GM12874 (cell line): ENCODE data around the gene RXRA.

ENCODE experiments used
- CTCF ChIP-seq: IDR thresholded peaks from 2 replicates; pipeline ENCODE4 v1.5.1; 2011; ENCODE audit warnings: low read depth, mild to moderate bottlenecking, control low read depth, low read length, moderate library complexity; ENCODE audit not compliant: insufficient read depth

The RXRA gene

GRCh38 chr9:134295101-134295745 lies 31.0 kb upstream of the RXRA start:
- no peak for TF ChIP-seq CTCF

- TF ChIP-seq CTCF = no peak
These were observed 30.5 kb upstream of the RXRA start for GRCh38 chr9:134295746-134296250.

- TF ChIP-seq CTCF = no peak
These were observed 29.8 kb upstream of the RXRA start for GRCh38 chr9:134296301-134297082.

- no peak for TF ChIP-seq CTCF
These were observed 29.2 kb upstream of the RXRA start for GRCh38 chr9:134297083-134297410.

GRCh38 chr9:134297576-134297975 lies 28.7 kb upstream of the RXRA start:
- no peak for TF ChIP-seq CTCF

GRCh38 chr9:134298000-134298399 lies 28.3 kb upstream of the RXRA start:
- no peak for TF ChIP-seq CTCF

GRCh38 chr9:134299068-134299467 lies 27.2 kb upstream of the RXRA start:
- TF ChIP-seq CTCF = no peak
